CD14-positive monocyte (primary cell): Measurements from ENCODE around the gene CES3. TPM values are rescaled to one million over a fixed set of nuclear protein-coding genes. Genes with fewer than 3 reads are reported as not detected.
A peak's percentile ranks its signal among the peaks of the same experiment; 100 is the strongest.

ENCODE experiments used
- DNase-seq, 3 donors: peaks; one replicate each; pipeline ENCODE4 v3.0.0-alpha.2; 2011 to 2022
- H2AFZ ChIP-seq: 2 replicates; pipeline ENCODE4 v1.6.0; 2012; ENCODE audit warnings: mild to moderate bottlenecking, low read depth, low read length, inconsistent platforms; ENCODE audit not compliant: insufficient read depth, poor library complexity, severe bottlenecking
- H3K27ac ChIP-seq, 2 donors: 1 replicate in 1 of 2; 2 replicates in 1 of 2; pipeline ENCODE4 v1.5.1; 2012 to 2013; ENCODE audit warnings: low read length in 2 of 2, control low read depth in 1 of 2, inconsistent platforms in 1 of 2, low read depth in 1 of 2, mild to moderate bottlenecking in 1 of 2
- H3K27me3 ChIP-seq, 2 donors: one replicate each; pipeline versions ENCODE4 v1.6.0 to v1.6.1; 2011 to 2013; ENCODE audit warnings: low read length in 2 of 2; ENCODE audit not compliant: control insufficient read depth in 2 of 2, insufficient read depth in 2 of 2
- H3K36me3 ChIP-seq, 2 donors: replicated peaks in 1 of 2; 1 replicate in 1 of 2; 2 replicates in 1 of 2; pipeline versions ENCODE4 v1.5.1 to v1.6.1; 2012 to 2013; ENCODE audit warnings: low read length in 2 of 2, control low read depth in 1 of 2, inconsistent platforms in 1 of 2, mild to moderate bottlenecking in 1 of 2; ENCODE audit not compliant: insufficient read depth in 2 of 2, control insufficient read depth in 1 of 2
- H3K4me1 ChIP-seq, 2 donors: 1 replicate in 1 of 2; 2 replicates in 1 of 2; pipeline versions ENCODE4 v1.5.1 to v1.6.1; 2012 to 2013; ENCODE audit warnings: low read length in 2 of 2, control low read depth in 1 of 2, inconsistent platforms in 1 of 2, mild to moderate bottlenecking in 1 of 2, moderate library complexity in 1 of 2; ENCODE audit not compliant: insufficient read depth in 2 of 2, control insufficient read depth in 1 of 2
- H3K4me2 ChIP-seq: replicated peaks from 2 replicates; pipeline ENCODE3; 2012; ENCODE audit warnings: low read length, moderate library complexity, mild to moderate bottlenecking; ENCODE audit not compliant: poor library complexity, severe bottlenecking; ENCODE audit errors: extremely low read depth
- H3K4me3 ChIP-seq, 3 experiments: fragments of 200-600 bp in 1 of 3; sonication (generic) in 1 of 3; replicated peaks in 1 of 3; 1 replicate in 2 of 3; 2 replicates in 1 of 3; pipeline ENCODE4 v1.5.1; 2011 to 2013; ENCODE audit warnings: low read length in 3 of 3, mild to moderate bottlenecking in 3 of 3, control low read depth in 2 of 3, low read depth in 2 of 3, inconsistent platforms in 1 of 3, moderate library complexity in 1 of 3
- H3K79me2 ChIP-seq: 2 replicates; pipeline ENCODE4 v1.6.0; 2012; ENCODE audit warnings: mild to moderate bottlenecking, control low read depth, inconsistent platforms, low read length, moderate library complexity; ENCODE audit not compliant: insufficient read depth
- H3K9ac ChIP-seq: 2 replicates; pipeline ENCODE4 v1.6.0; 2017; ENCODE audit warnings: low read length, mild to moderate bottlenecking; ENCODE audit not compliant: insufficient read depth, poor library complexity, severe bottlenecking
- H3K9me3 ChIP-seq, 2 donors: replicated peaks in 1 of 2; 1 replicate in 1 of 2; 2 replicates in 1 of 2; pipeline versions ENCODE4 v1.5.1 to v1.6.1; 2012 to 2013; ENCODE audit warnings: low read length in 2 of 2, control low read depth in 1 of 2; ENCODE audit not compliant: control insufficient read depth in 1 of 2, insufficient read depth in 1 of 2
- H4K20me1 ChIP-seq: 2 replicates; pipeline ENCODE4 v1.6.0; 2012; ENCODE audit warnings: mild to moderate bottlenecking, low read length, control low read depth, moderate library complexity; ENCODE audit not compliant: insufficient read depth
- H3K27ac Mint-ChIP-seq, 7 donors: one replicate each; pipeline ENCODE4 v1.8.0; 2020; ENCODE audit warnings: mild to moderate bottlenecking in 7 of 7, mixed read lengths in 7 of 7, moderate library complexity in 6 of 7, inconsistent platforms in 2 of 7
- H3K27me3 Mint-ChIP-seq, 3 donors: one replicate each; pipeline ENCODE4 v1.8.0; 2021 to 2022; ENCODE audit warnings: low read depth in 3 of 3, mild to moderate bottlenecking in 3 of 3, mixed read lengths in 3 of 3, moderate library complexity in 3 of 3, inconsistent platforms in 1 of 3
- H3K36me3 Mint-ChIP-seq, 2 donors: one replicate each; pipeline ENCODE4 v1.8.0; 2020; ENCODE audit warnings: mixed read lengths in 2 of 2, inconsistent platforms in 1 of 2, mild to moderate bottlenecking in 1 of 2
- H3K4me1 Mint-ChIP-seq: one replicate; pipeline ENCODE4 v1.8.0; 2020; ENCODE audit warnings: mild to moderate bottlenecking, mixed read lengths
- H3K4me3 Mint-ChIP-seq, 2 donors: one replicate each; pipeline ENCODE4 v1.8.0; 2020; ENCODE audit warnings: mild to moderate bottlenecking in 2 of 2, mixed read lengths in 2 of 2, moderate library complexity in 1 of 2
- H3K9me3 Mint-ChIP-seq, 7 donors: one replicate each; pipeline ENCODE4 v1.8.0; 2020 to 2022; ENCODE audit warnings: mixed read lengths in 7 of 7, mild to moderate bottlenecking in 6 of 7, moderate library complexity in 6 of 7, inconsistent platforms in 2 of 7
- CTCF ChIP-seq: fragments of 200-600 bp; IDR thresholded peaks from one replicate; pipeline ENCODE4 v1.8.0; 2022; ENCODE audit warnings: antibody characterized with exemption, mild to moderate bottlenecking
- WGBS: methylation state at CpG from one replicate; pipeline ENCODE4 v1.1.5; 2013; ENCODE audit warnings: missing lambda C conversion rate; ENCODE audit not compliant: insufficient coverage; 5-methylcytosine and 5-hydroxymethylcytosine counted together
- intact Hi-C, 2 donors: fragments of 100-400 bp; cut with micrococcal nuclease; formaldehyde crosslinking; loops; one replicate each; pipeline versions ENCODE4 v1.15.0 to v1.15.1; 2023
- polyA plus RNA-seq, 3 donors: library from polyadenylated mRNA; depleted of rRNA in 1 of 3; unstranded in 2 of 3; stranded (reverse) in 1 of 3; fragments of 300-500 nt in 2 of 3; fragments of >200 nt in 1 of 3; fragmentation: Illumina TruSeq in 2 of 3; gene quantifications; 1 replicate in 2 of 3; 2 replicates in 1 of 3; pipeline ENCODE4 v1.2.3, GENCODE V29; 2012 to 2021

CES3 gene
- polyA plus RNA-seq, 3 donors: 0.48 TPM; not detected in 2

- H3K9me3 Mint-ChIP-seq: no peaks in the 10 kb centered on the region
- no peak overlapping the region for H3K9ac ChIP-seq
Observed at GRCh38 chr16:66913081-66913480, 48.0 kb upstream of the CES3 start.

GRCh38 chr16:66913711-66914110 is 47.4 kb upstream of the CES3 start:
- H3K27ac Mint-ChIP-seq: peak overlapping the region in 1 of 7 donors; percentile 40
- H3K27me3 ChIP-seq: no peaks in the 10 kb centered on the region
- no peak overlapping the region for H3K4me3 ChIP-seq
- intact Hi-C loops: no loop called here
- H3K9ac ChIP-seq: no peak overlapping the region
- H3K4me1 ChIP-seq: no peaks in the 10 kb centered on the region
- no peaks in the 10 kb centered on the region for H4K20me1 ChIP-seq
- no peak overlapping the region for H3K4me2 ChIP-seq
- no peaks in the 10 kb centered on the region for H3K9me3 ChIP-seq
- no peaks in the 10 kb centered on the region for H3K79me2 ChIP-seq
- WGBS: 88% methylated on average over 4 of the region's 4 CpGs
- no peak for DNase-seq
- no peak overlapping the region for H2AFZ ChIP-seq
- peaks cover 3 to 8% (median 5%) of the 10 kb centered on the region in 3 donors for H3K27me3 Mint-ChIP-seq
- no peak overlapping the region for H3K4me3 Mint-ChIP-seq
- H3K36me3 Mint-ChIP-seq: no peaks in the 10 kb centered on the region
- no peak for TF ChIP-seq CTCF
- H3K27ac ChIP-seq: no peak overlapping the region
- H3K4me1 Mint-ChIP-seq: no peaks in the 10 kb centered on the region
- no peaks in the 10 kb centered on the region for H3K36me3 ChIP-seq
- no peaks in the 10 kb centered on the region for H3K9me3 Mint-ChIP-seq

More at GRCh38 chr16:66913081-66913480, 48.0 kb upstream of the CES3 start:
- no peaks in the 10 kb centered on the region for H3K4me1 Mint-ChIP-seq
- H2AFZ ChIP-seq: no peak overlapping the region
- TF ChIP-seq CTCF: no peak
- H3K4me3 ChIP-seq: no peak overlapping the region
- no peaks in the 10 kb centered on the region for H3K79me2 ChIP-seq
- no peaks in the 10 kb centered on the region for H3K27me3 ChIP-seq
- no peak overlapping the region for H3K27ac ChIP-seq
- H3K36me3 ChIP-seq: no peaks in the 10 kb centered on the region
- H3K27me3 Mint-ChIP-seq: peaks cover 3 to 9% (median 5%) of the 10 kb centered on the region in 3 donors
- no peaks in the 10 kb centered on the region for H3K36me3 Mint-ChIP-seq
- DNase-seq: no peak
- no peaks in the 10 kb centered on the region for H3K4me1 ChIP-seq
- H3K27ac Mint-ChIP-seq: no peak overlapping the region
- intact Hi-C loops: no loop called here
- H3K4me3 Mint-ChIP-seq: no peak overlapping the region
- H3K4me2 ChIP-seq: no peak overlapping the region
- H4K20me1 ChIP-seq: no peaks in the 10 kb centered on the region
- no peaks in the 10 kb centered on the region for H3K9me3 ChIP-seq
- 72% methylated on average over 3 of the region's 10 CpGs for WGBS
